Measurements from ENCODE around the gene POLA2.

The POLA2 gene

GRCh38 chr11:65303555-65303954 lies 41.8 kb downstream of the POLA2 start:
- Mint-ChIP-seq H3K27ac (no peak overlapping the region), H3K4me1 (no peaks in the 10 kb centered on the region), H3K9me3 (no peaks in the 10 kb centered on the region), H3K4me3 (no peak overlapping the region), H3K36me3 (ENCODE audit: low read depth) (peaks cover 4% of the 10 kb centered on the region), H3K27me3 (no peaks in the 10 kb centered on the region)
- DNase-seq, result no peak
- no peak for ATAC-seq

- Mint-ChIP-seq H3K27me3 (no peaks in the 10 kb centered on the region), H3K9me3 (no peaks in the 10 kb centered on the region), H3K36me3 (ENCODE audit: low read depth) (peaks cover 4% of the 10 kb centered on the region), H3K4me1 (no peaks in the 10 kb centered on the region), H3K27ac (no peak overlapping the region), H3K4me3 (no peak overlapping the region)
- ATAC-seq, result no peak
- no peak for DNase-seq
These were observed 42.3 kb downstream of the POLA2 start for GRCh38 chr11:65304110-65304509.

- no peak for ATAC-seq
- Mint-ChIP-seq H3K27me3 (no peaks in the 10 kb centered on the region), H3K4me3 (no peak overlapping the region), H3K4me1 (no peaks in the 10 kb centered on the region), H3K36me3 (ENCODE audit: low read depth) (peaks cover 4% of the 10 kb centered on the region), H3K9me3 (no peaks in the 10 kb centered on the region), H3K27ac (no peak overlapping the region)
- no peak for DNase-seq
These were observed 42.9 kb downstream of the POLA2 start for GRCh38 chr11:65304613-65305012.

GRCh38 chr11:65305501-65306268 lies 43.9 kb downstream of the POLA2 start:
- Mint-ChIP-seq H3K4me3 (no peak overlapping the region), H3K27me3 (no peaks in the 10 kb centered on the region), H3K9me3 (no peaks in the 10 kb centered on the region), H3K36me3 (ENCODE audit: low read depth) (peaks cover 4% of the 10 kb centered on the region), H3K4me1 (no peaks in the 10 kb centered on the region), H3K27ac (no peak overlapping the region)
- no peak for DNase-seq
- no peak for ATAC-seq

- DNase-seq, result no peak
- no peaks in the 10 kb centered on the region for H3K27me3 Mint-ChIP-seq
- no peaks in the 10 kb centered on the region for H3K9me3 Mint-ChIP-seq
- no peak for ATAC-seq
- H3K27ac Mint-ChIP-seq, result no peak overlapping the region
- no peaks in the 10 kb centered on the region for H3K4me1 Mint-ChIP-seq
- peaks cover 3% of the 10 kb centered on the region for H3K36me3 Mint-ChIP-seq (ENCODE audit: low read depth)
- H3K4me3 Mint-ChIP-seq, result no peak overlapping the region
These were observed 45.8 kb downstream of the POLA2 start for GRCh38 chr11:65307298-65308229.

- H3K27me3 Mint-ChIP-seq, result peaks cover 2% of the 10 kb centered on the region
- H3K4me3 Mint-ChIP-seq, result no peak overlapping the region
- ATAC-seq (no peak), DNase-seq (no peak)
- peaks cover 3% of the 10 kb centered on the region for H3K36me3 Mint-ChIP-seq (ENCODE audit: low read depth)
- no peaks in the 10 kb centered on the region for H3K9me3 Mint-ChIP-seq
- H3K4me1 Mint-ChIP-seq, result no peaks in the 10 kb centered on the region
- H3K27ac Mint-ChIP-seq, result no peak overlapping the region
These were observed 46.6 kb downstream of the POLA2 start for GRCh38 chr11:65308281-65308891.

GRCh38 chr11:65309006-65309405 lies 47.2 kb downstream of the POLA2 start:
- H3K9me3 Mint-ChIP-seq, result no peaks in the 10 kb centered on the region
- ATAC-seq (no peak), DNase-seq (no peak)
- H3K36me3 Mint-ChIP-seq (ENCODE audit: low read depth), result peaks cover 2% of the 10 kb centered on the region
- H3K27ac Mint-ChIP-seq, result no peak overlapping the region
- peaks cover 2% of the 10 kb centered on the region for H3K4me1 Mint-ChIP-seq
- H3K4me3 Mint-ChIP-seq, result no peak overlapping the region
- peaks cover 8% of the 10 kb centered on the region for H3K27me3 Mint-ChIP-seq

- no peak for ATAC-seq
- H3K27me3 Mint-ChIP-seq, result peaks cover 12% of the 10 kb centered on the region
- no peaks in the 10 kb centered on the region for H3K9me3 Mint-ChIP-seq
- H3K4me3 Mint-ChIP-seq, result no peak overlapping the region
- no peak overlapping the region for H3K27ac Mint-ChIP-seq
- DNase-seq, result no peak
- peaks cover 5% of the 10 kb centered on the region for H3K4me1 Mint-ChIP-seq
- H3K36me3 Mint-ChIP-seq (ENCODE audit: low read depth), result no peaks in the 10 kb centered on the region
These were observed 48.5 kb downstream of the POLA2 start for GRCh38 chr11:65310215-65310614.

GRCh38 chr11:65310736-65311135 lies 49.0 kb downstream of the POLA2 start:
- ATAC-seq, result no peak

GRCh38 chr11:65311170-65311678 lies 49.5 kb downstream of the POLA2 start:
- Mint-ChIP-seq H3K27ac (no peak overlapping the region), H3K27me3 (peaks cover 12% of the 10 kb centered on the region), H3K9me3 (no peaks in the 10 kb centered on the region), H3K4me3 (no peak overlapping the region), H3K4me1 (peaks cover 11% of the 10 kb centered on the region), H3K36me3 (ENCODE audit: low read depth) (no peaks in the 10 kb centered on the region)
- DNase-seq (no peak), ATAC-seq (no peak)

More at GRCh38 chr11:65310736-65311135, 49.0 kb downstream of the POLA2 start:
- no peaks in the 10 kb centered on the region for H3K36me3 Mint-ChIP-seq (ENCODE audit: low read depth)
- peaks cover 6% of the 10 kb centered on the region for H3K4me1 Mint-ChIP-seq
- peaks cover 12% of the 10 kb centered on the region for H3K27me3 Mint-ChIP-seq
- no peak overlapping the region for H3K27ac Mint-ChIP-seq
- no peak overlapping the region for H3K4me3 Mint-ChIP-seq
- no peak for DNase-seq
- no peaks in the 10 kb centered on the region for H3K9me3 Mint-ChIP-seq

- Mint-ChIP-seq H3K4me3 (peak within 1 kb of the TSS; percentile 69), H3K27me3 (peaks cover 12% of the 10 kb centered on the region), H3K36me3 (ENCODE audit: low read depth) (no peaks in the 10 kb centered on the region), H3K4me1 (peaks cover 11% of the 10 kb centered on the region), H3K27ac (no peak within 1 kb of the TSS), H3K9me3 (no peaks in the 10 kb centered on the region)
- ATAC-seq (peak; percentile 86), DNase-seq (peak; percentile 84)
These were observed 52.9 kb downstream of the POLA2 start, which contains the start of gene CDC42EP2 for GRCh38 chr11:65314501-65315203. Gene CDC42EP2, plus strand, starts transcription at chr11:65314866. Its CDS starts 6,033 bp downstream, at chr11:65320899.

GRCh38 chr11:65315204-65315865 lies 53.6 kb downstream of the POLA2 start:
- Mint-ChIP-seq H3K9me3 (no peaks in the 10 kb centered on the region), H3K27ac (no peak overlapping the region), H3K36me3 (ENCODE audit: low read depth) (no peaks in the 10 kb centered on the region), H3K4me3 (peak overlapping the region; percentile 69), H3K27me3 (peaks cover 12% of the 10 kb centered on the region), H3K4me1 (peaks cover 11% of the 10 kb centered on the region)
- ATAC-seq (peak; percentile 70), DNase-seq (peak; percentile 92)

GRCh38 chr11:65315866-65316226 lies 54.1 kb downstream of the POLA2 start:
- peak overlapping the region; percentile 35 for H3K27ac Mint-ChIP-seq
- DNase-seq (no peak), ATAC-seq (no peak)
- H3K27me3 Mint-ChIP-seq, result peaks cover 12% of the 10 kb centered on the region
- peak overlapping the region; percentile 69 for H3K4me3 Mint-ChIP-seq
- no peaks in the 10 kb centered on the region for H3K9me3 Mint-ChIP-seq
- peaks cover 11% of the 10 kb centered on the region for H3K4me1 Mint-ChIP-seq
- no peaks in the 10 kb centered on the region for H3K36me3 Mint-ChIP-seq (ENCODE audit: low read depth)
